HepG2 (cell line): ENCODE results near the gene KTN1. TPM values are rescaled to one million over a fixed set of nuclear protein-coding genes. Genes with fewer than 3 reads are reported as not detected.

Experiments
- ATAD3A ChIP-seq: sonication (generic); formaldehyde crosslinking; IDR thresholded peaks from 2 replicates; pipeline ENCODE4 v1.4.0; 2020; ENCODE audit warnings: missing genetic modification reagents
- ETV6 ChIP-seq: sonication (generic); formaldehyde crosslinking; conservative IDR thresholded peaks from 2 replicates; pipeline ENCODE4 v1.4.0; 2020; ENCODE audit warnings: missing genetic modification reagents
- MAF1 ChIP-seq: sonication (generic); formaldehyde crosslinking; IDR thresholded peaks from 2 replicates; pipeline ENCODE4 v1.5.0; 2020; ENCODE audit warnings: missing genetic modification reagents, borderline replicate concordance
- MEF2D ChIP-seq: sonication (generic); formaldehyde crosslinking; IDR thresholded peaks from 2 replicates; pipeline ENCODE4 v1.5.1; 2020; ENCODE audit warnings: mild to moderate bottlenecking, missing genetic modification reagents
- NCOA2 ChIP-seq: sonication (generic); formaldehyde crosslinking; IDR thresholded peaks from 2 replicates; pipeline ENCODE4 v1.8.0; 2022; ENCODE audit warnings: inconsistent platforms
- SCMH1 ChIP-seq: sonication (generic); formaldehyde crosslinking; IDR thresholded peaks from 2 replicates; pipeline ENCODE4 v1.9.0; 2021; ENCODE audit warnings: missing genetic modification reagents, mild to moderate bottlenecking, borderline replicate concordance
- STAT5B ChIP-seq: sonication (generic); formaldehyde crosslinking; IDR thresholded peaks from 2 replicates; pipeline ENCODE4 v1.4.0; 2020; ENCODE audit warnings: missing genetic modification reagents
- TAF1 ChIP-seq: sonication (generic); formaldehyde crosslinking; IDR thresholded peaks from 2 replicates; pipeline ENCODE4 v1.4.0; 2020; ENCODE audit warnings: missing genetic modification reagents
- ZBTB1 ChIP-seq: sonication (generic); formaldehyde crosslinking; IDR thresholded peaks from 2 replicates; pipeline ENCODE4 v1.4.0; 2020; ENCODE audit warnings: missing genetic modification reagents, borderline replicate concordance
- ZNF20 ChIP-seq: sonication (generic); formaldehyde crosslinking; IDR thresholded peaks from 2 replicates; pipeline ENCODE4 v1.4.0; 2020; ENCODE audit warnings: mild to moderate bottlenecking, moderate library complexity, missing genetic modification reagents
- ZZZ3 ChIP-seq: sonication (generic); formaldehyde crosslinking; IDR thresholded peaks from 2 replicates; pipeline ENCODE4 v1.4.0; 2020; ENCODE audit warnings: missing genetic modification reagents, mild to moderate bottlenecking, borderline replicate concordance
- polyA plus RNA-seq, 8 experiments: library from polyadenylated mRNA; depleted of rRNA in 3 of 8; stranded (reverse) in 7 of 8; unstranded in 1 of 8; fragments of >200 nt; fragmentation: Illumina TruSeq in 4 of 8; extraction: Trizol in 4 of 8; gene quantifications; 2 replicates each; pipeline versions ENCODE4 v1.2.1 to v1.2.3, GENCODE V29; 2011 to 2016; ENCODE audit warnings: low read depth in 4 of 8, missing spikeins in 1 of 8, mixed read lengths in 1 of 8; ENCODE audit not compliant: insufficient read depth in 1 of 8
- total RNA-seq, 5 experiments: library from RNA; depleted of rRNA; stranded (reverse); fragments of >200 nt; fragmentation: Illumina TruSeq; extraction: Trizol; gene quantifications; 2 replicates each; pipeline ENCODE4 v1.2.3, GENCODE V29; 2016; ENCODE audit warnings: low read depth in 1 of 5
- TF ChIP-seq, protein P1 (sequence below): sonication (generic); formaldehyde crosslinking; IDR thresholded peaks from 2 replicates; pipeline ENCODE4 v1.4.0; 2020; ENCODE audit warnings: missing genetic modification reagents, borderline replicate concordance
- TF ChIP-seq, protein P2 (sequence below): IDR thresholded peaks from 2 replicates; pipeline ENCODE4 v1.6.1; 2016; ENCODE audit warnings: low read depth, control low read depth
- TF ChIP-seq, protein P3 (sequence below): sonication (generic); formaldehyde crosslinking; IDR thresholded peaks from 2 replicates; pipeline ENCODE4 v1.4.0; 2020; ENCODE audit warnings: missing genetic modification reagents, borderline replicate concordance
- TF ChIP-seq, protein P4 (sequence below): sonication (generic); formaldehyde crosslinking; IDR thresholded peaks from 2 replicates; pipeline ENCODE4 v1.8.1; 2023; ENCODE audit warnings: mild to moderate bottlenecking, inconsistent platforms, moderate library complexity, missing genetic modification reagents, borderline replicate concordance
- TF ChIP-seq, protein P5 (sequence below): sonication (generic); formaldehyde crosslinking; IDR thresholded peaks from 2 replicates; pipeline ENCODE4 v1.8.0; 2022; ENCODE audit warnings: mild to moderate bottlenecking, missing genetic modification reagents, moderate library complexity
- TF ChIP-seq, protein P6 (sequence below): sonication (generic); formaldehyde crosslinking; IDR thresholded peaks from 2 replicates; pipeline ENCODE4 v1.4.0; 2020; ENCODE audit warnings: mild to moderate bottlenecking, missing genetic modification reagents

KTN1 gene
- total and polyA plus RNA-seq, 2 of the 13 experiments (the other 11 are each of a cell fraction or from before 2014, with no cell fraction given): 60.6 to 169 TPM

DNA sequence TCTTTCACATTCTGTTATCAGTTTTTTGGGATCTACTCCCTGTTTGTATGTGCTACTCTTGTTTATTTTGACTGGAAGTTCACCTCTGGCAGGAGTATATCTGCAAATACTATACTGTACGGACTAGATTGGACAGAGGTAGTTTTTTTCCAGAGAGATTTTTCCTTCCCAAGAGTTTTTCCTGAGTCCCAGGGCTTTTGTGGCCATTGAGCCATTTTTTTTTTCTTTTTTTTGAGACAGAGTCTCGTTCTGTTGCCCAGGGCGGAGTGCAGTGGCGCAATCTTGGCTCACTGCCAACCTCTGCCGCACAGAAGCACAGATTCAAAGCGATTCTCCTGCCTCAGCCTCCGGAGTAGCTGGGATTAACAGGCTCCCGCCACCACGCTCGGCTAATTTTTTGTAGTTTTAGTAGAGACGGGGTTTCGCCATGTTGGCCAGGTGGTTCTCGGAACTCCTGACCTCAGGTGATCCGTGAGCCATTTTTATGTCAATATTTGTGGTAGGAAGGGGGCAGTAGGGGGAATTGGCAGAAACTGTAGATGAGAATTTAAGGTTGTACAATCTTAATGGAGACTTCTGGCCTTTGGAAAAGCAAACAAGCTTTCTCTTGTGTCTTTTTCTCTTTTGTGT lies 19.4 kb downstream of the KTN1 start (continued):
- TF ChIP-seq, protein P1, sequence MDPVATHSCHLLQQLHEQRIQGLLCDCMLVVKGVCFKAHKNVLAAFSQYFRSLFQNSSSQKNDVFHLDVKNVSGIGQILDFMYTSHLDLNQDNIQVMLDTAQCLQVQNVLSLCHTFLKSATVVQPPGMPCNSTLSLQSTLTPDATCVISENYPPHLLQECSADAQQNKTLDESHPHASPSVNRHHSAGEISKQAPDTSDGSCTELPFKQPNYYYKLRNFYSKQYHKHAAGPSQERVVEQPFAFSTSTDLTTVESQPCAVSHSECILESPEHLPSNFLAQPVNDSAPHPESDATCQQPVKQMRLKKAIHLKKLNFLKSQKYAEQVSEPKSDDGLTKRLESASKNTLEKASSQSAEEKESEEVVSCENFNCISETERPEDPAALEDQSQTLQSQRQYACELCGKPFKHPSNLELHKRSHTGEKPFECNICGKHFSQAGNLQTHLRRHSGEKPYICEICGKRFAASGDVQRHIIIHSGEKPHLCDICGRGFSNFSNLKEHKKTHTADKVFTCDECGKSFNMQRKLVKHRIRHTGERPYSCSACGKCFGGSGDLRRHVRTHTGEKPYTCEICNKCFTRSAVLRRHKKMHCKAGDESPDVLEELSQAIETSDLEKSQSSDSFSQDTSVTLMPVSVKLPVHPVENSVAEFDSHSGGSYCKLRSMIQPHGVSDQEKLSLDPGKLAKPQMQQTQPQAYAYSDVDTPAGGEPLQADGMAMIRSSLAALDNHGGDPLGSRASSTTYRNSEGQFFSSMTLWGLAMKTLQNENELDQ (CRISPR knock-in tag): no peak
- TF ChIP-seq ATAD3A (CRISPR knock-in tag): no peak
- peak; percentile 80 for TF ChIP-seq MEF2D (CRISPR knock-in tag)
- no peak for TF ChIP-seq STAT5B (CRISPR knock-in tag)
- TF ChIP-seq, protein P2, sequence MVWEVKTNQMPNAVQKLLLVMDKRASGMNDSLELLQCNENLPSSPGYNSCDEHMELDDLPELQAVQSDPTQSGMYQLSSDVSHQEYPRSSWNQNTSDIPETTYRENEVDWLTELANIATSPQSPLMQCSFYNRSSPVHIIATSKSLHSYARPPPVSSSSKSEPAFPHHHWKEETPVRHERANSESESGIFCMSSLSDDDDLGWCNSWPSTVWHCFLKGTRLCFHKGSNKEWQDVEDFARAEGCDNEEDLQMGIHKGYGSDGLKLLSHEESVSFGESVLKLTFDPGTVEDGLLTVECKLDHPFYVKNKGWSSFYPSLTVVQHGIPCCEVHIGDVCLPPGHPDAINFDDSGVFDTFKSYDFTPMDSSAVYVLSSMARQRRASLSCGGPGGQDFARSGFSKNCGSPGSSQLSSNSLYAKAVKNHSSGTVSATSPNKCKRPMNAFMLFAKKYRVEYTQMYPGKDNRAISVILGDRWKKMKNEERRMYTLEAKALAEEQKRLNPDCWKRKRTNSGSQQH (CRISPR knock-in tag): no peak
- no peak for TF ChIP-seq ZNF20 (CRISPR knock-in tag)
- peak; percentile 42; the same call in 1 of the 2 replicates for TF ChIP-seq TAF1 (CRISPR knock-in tag)
- TF ChIP-seq MAF1 (CRISPR knock-in tag): 0 out of 2 replicates have a peak, but pooled peaks have one; percentile 47
- no peak for TF ChIP-seq ZBTB1 (CRISPR knock-in tag)
- TF ChIP-seq, protein P3, sequence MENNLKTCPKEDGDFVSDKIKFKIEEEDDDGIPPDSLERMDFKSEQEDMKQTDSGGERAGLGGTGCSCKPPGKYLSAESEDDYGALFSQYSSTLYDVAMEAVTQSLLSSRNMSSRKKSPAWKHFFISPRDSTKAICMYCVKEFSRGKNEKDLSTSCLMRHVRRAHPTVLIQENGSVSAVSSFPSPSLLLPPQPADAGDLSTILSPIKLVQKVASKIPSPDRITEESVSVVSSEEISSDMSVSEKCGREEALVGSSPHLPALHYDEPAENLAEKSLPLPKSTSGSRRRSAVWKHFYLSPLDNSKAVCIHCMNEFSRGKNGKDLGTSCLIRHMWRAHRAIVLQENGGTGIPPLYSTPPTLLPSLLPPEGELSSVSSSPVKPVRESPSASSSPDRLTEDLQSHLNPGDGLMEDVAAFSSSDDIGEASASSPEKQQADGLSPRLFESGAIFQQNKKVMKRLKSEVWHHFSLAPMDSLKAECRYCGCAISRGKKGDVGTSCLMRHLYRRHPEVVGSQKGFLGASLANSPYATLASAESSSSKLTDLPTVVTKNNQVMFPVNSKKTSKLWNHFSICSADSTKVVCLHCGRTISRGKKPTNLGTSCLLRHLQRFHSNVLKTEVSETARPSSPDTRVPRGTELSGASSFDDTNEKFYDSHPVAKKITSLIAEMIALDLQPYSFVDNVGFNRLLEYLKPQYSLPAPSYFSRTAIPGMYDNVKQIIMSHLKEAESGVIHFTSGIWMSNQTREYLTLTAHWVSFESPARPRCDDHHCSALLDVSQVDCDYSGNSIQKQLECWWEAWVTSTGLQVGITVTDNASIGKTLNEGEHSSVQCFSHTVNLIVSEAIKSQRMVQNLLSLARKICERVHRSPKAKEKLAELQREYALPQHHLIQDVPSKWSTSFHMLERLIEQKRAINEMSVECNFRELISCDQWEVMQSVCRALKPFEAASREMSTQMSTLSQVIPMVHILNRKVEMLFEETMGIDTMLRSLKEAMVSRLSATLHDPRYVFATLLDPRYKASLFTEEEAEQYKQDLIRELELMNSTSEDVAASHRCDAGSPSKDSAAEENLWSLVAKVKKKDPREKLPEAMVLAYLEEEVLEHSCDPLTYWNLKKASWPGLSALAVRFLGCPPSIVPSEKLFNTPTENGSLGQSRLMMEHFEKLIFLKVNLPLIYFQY (CRISPR knock-in tag): no peak
- TF ChIP-seq SCMH1: no peak
- no peak for TF ChIP-seq ETV6 (CRISPR knock-in tag)
- TF ChIP-seq, protein P4, sequence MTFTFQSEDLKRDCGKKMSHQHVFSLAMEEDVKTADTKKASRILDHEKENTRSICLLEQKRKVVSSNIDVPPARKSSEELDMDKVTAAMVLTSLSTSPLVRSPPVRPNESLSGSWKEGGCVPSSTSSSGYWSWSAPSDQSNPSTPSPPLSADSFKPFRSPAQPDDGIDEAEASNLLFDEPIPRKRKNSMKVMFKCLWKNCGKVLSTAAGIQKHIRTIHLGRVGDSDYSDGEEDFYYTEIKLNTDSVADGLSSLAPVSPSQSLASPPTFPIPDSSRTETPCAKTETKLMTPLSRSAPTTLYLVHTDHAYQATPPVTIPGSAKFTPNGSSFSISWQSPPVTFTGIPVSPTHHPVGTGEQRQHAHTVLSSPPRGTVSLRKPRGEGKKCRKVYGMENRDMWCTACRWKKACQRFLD (CRISPR knock-in tag): peak; percentile 56; the same call in 1 of the 2 replicates
- TF ChIP-seq NCOA2 (CRISPR knock-in tag): peak; percentile 91
- TF ChIP-seq, protein P5, sequence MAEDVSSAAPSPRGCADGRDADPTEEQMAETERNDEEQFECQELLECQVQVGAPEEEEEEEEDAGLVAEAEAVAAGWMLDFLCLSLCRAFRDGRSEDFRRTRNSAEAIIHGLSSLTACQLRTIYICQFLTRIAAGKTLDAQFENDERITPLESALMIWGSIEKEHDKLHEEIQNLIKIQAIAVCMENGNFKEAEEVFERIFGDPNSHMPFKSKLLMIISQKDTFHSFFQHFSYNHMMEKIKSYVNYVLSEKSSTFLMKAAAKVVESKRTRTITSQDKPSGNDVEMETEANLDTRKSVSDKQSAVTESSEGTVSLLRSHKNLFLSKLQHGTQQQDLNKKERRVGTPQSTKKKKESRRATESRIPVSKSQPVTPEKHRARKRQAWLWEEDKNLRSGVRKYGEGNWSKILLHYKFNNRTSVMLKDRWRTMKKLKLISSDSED (CRISPR knock-in tag): no peak
- TF ChIP-seq, protein P6, sequence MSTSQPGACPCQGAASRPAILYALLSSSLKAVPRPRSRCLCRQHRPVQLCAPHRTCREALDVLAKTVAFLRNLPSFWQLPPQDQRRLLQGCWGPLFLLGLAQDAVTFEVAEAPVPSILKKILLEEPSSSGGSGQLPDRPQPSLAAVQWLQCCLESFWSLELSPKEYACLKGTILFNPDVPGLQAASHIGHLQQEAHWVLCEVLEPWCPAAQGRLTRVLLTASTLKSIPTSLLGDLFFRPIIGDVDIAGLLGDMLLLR (CRISPR knock-in tag): no peak
- no peak for TF ChIP-seq ZZZ3
